ENCODE data around the gene DCP1A.
A peak's percentile ranks its signal among the peaks of the same experiment; 100 is the strongest.
"Not testable (repeated sequence)": the region's sequence is repeated elsewhere in the genome, so short reads cannot be mapped to it uniquely, and the experiment has no call there.

Gene DCP1A

GRCh38 chr3:53347261-53348064 is at the start of gene DCP1A:
DCP1A (minus strand) TSS chr3:53347543; CDS start chr3:53347517, 26 bp downstream.
- DNase-seq = peak; percentile 93

DNA sequence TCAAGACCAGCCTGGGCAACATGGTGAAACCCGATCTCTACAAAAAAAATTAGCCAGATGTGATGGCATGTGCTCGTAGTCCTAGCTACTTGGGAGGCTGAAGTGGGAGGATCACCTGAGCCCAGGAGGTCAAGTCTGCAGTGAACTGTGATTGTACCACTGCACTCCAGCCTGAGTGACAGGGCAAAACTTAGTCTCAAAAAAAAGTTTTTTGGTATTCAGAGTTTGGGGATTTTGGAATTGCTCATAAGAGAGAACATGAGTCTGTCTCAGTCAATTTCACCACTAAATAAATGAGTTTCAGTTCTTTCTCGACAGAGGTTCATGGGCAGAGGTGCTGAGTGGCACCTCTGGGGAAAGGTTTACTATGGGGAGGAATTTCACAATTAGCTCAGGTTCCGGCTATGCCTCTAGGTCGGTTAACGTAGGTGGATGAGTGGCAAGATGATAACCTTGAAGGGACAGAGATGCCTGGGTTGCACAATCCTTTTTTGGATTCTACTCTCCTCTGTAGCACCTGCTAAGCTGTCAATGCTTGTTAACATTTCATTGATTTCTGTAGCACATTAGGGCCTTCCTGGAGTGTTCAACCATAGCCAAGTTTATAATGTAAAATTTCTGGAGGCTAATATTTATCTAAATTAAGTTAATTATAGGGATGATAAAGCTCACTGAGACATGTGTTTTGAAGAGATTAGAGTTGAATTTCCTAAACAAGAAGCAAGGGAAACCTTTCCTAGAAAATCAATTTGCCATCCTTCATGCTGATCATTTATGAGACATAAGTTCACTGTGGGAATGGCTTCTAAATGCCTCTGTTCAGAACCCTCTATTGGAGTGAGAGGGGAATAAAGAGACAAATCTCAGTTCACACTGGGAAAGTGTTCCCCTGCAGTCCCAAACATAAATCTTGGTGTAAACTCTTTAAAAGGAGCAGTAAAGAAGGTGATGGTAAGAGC is 37.4 kb upstream of the DCP1A start:
- no peak for DNase-seq

- no peak for DNase-seq
Observed at GRCh38 chr3:53382106-53382505, 34.8 kb upstream of the DCP1A start.

DNA sequence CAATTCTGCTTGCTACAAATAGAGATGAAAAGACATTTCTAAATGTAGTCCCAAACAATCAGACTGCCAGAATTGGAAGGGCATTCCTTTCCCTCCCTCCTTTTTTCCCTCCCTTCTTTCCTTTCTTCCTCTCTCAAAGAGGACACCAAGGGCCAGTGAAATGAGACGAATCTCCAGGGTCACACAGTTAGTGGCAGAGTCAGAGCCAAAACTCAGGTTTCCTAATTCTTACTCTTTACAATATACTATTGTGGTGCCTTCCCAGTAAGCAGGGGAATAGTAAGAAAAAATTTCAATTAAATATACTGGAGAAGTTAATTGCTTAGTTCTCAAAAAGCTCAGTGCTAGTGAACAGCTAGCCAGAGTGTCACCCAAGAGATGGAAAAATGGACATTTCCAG is 33.0 kb upstream of the DCP1A start:
- no peak for DNase-seq

GRCh38 chr3:53379898-53380297 is 32.6 kb upstream of the DCP1A start:
- no peak for DNase-seq

DNA sequence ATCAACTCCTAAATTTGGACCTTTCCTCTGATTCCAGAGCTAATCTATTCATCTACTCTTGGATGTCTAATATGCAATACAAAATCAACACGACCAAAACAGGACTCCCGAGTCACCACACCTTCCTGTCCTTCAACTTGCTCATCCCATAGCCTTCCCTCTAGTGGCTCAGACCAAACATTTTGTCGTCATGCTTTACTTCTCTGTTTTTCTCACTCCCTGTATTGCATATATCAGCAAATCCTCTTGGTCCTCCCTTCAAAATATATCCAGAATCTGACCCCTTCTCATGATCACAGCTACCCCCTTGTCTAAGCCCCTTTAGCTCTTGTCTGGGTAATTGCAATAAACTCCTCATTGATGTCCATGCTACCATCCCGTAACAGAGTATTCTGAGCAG is 30.5 kb upstream of the DCP1A start:
- DNase-seq = no peak

DNA sequence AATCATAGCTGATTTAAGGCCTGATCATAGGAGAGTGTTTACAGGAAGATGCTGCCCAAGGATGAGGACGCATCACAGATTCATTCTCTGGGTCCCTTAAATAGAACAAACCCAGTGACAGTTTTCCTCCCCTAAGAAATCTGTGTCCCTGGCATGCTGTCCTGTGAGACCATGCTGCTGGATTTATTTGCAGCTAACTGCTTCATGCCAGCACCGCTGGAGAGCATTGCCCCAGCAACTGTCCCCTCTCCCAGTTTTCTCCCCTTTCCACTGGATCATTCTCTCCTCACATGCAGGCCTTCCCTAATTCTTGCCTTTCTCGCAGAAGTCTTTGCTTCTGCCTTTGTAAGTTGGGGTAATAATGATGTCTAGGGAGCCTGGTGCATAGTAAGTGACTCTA is 29.3 kb upstream of the DCP1A start:
- no peak for DNase-seq

DNA sequence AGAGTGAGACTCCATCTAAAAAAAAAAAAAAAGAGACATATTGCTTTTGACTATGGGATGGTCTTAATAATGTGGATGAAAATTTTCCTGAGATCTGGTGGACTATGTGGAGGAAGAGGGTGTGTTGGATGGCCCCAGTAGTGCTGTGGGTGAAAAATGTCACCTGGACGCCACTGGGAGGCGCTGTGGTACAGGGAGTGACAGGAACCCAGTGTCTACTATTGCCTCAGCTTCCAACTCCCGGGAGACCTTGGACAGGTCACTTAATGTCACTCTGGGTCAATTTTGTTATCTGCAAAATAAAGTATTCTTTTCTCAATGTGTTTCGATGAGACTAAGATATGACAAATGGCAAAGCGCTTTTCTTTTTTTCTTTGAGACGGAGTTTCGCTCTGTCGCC is 27.7 kb upstream of the DCP1A start:
- DNase-seq = peak; percentile 56

GRCh38 chr3:53370719-53371118 is 23.4 kb upstream of the DCP1A start:
- DNase-seq = not testable (repeated sequence)

DNA sequence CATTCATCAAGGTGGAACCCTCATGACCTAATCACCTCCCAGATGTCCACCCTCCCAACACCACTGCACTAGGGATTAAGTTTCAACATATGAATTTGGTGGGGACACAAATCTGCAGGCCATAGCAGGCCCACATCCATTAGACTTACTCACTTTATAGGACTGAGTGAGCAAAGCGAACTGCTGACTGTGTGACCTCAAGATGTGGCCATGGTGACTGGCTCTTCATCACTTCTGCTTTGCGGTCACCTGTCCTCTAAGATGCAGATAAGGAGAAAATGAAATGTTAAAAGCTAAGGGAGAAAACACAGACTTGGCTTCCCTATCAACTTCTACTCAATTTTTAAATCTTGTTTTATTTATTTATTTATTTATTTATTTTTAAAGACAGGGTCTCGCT is 14.5 kb upstream of the DCP1A start:
- no peak for DNase-seq

GRCh38 chr3:53357458-53357857 is 10.1 kb upstream of the DCP1A start:
- DNase-seq = no peak

GRCh38 chr3:53354945-53355498 is 7.7 kb upstream of the DCP1A start:
- no peak for DNase-seq

DNA sequence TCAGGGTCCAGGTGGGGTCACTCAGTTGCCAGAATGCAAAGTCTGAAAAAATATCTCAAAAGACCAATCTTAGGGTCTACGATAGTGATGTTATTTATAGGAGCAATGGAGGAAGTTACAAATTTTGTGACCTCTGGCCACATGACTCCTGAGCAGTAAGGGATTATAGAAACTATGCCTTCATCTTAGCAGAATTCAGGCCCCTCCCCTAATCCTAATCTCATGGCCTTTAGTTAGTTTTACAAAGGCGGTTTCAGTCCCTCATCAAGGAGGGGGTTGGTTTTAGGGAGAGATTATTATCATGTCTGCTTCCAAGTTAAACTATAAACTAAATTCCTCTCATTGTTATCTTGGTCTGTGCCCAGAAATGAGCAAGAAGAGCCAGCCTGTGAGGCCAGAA is 5.9 kb upstream of the DCP1A start:
- no peak for DNase-seq

DNA sequence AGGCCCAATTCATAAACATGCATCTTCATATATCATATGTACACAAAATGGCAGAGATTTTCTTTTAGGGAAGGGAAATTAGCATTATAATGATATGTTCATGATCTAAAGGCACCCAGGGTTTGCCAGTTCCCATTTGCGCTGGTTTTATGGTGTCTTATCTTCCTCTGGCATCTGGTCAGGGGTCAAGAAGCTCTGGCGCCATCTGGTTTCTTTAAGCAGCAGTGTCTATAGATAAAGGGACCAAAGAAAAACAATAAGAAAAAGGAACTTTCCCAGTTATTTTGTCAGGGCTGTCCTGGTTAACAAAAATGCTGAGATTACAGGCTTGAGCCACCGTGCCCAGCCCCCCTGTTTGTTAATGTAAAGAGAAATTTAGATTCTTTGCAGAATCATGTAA is 3.3 kb upstream of the DCP1A start:
- DNase-seq = no peak

DNA sequence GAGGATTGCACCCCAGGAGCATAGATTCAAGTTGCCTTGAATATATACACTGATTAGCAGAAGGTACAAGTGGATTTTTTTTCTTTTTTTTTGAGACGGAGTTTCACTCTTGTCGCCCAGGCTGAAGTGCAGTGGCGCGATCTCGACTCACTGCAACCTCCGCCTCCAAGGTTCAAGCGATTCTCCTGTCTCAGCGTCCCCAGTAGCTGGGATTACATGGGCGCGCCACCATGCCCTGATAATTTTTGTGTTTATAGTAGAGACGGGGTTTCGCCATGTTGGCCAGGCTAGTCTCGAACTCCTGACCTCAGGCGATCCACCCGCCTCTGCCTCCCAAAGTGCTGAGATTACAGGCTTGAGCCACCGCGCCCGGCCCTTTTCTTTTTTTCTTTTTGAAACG is 775 bp upstream of the DCP1A start:
- not testable (repeated sequence) for DNase-seq

GRCh38 chr3:53346922-53347260 is 452 bp downstream of the DCP1A start:
- peak; percentile 24 for DNase-seq

DNA sequence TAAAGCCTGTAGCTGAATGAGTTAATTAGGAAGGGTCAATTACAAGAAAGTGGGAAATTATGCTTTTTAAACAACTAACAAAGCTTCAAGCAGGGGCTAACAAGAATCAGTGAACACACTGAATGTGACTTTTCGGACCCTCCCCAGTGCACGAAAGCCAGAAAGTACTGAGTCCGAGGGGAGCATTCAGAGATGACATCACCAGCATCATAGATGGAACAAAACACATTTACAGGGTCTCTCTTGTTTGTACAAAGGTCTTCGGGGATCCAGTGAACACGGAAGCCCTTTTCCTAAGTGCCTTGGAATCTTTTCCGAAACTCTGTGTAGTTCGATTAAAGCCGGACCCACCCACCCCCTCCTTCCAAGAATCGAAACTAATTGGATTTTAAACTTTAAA is 829 bp downstream of the DCP1A start:
- DNase-seq = no peak

- no peak for DNase-seq
Observed at GRCh38 chr3:53342353-53342752, 5.0 kb downstream of the DCP1A start.

GRCh38 chr3:53337167-53337940 is 10.0 kb downstream of the DCP1A start:
- no peak for DNase-seq

DNA sequence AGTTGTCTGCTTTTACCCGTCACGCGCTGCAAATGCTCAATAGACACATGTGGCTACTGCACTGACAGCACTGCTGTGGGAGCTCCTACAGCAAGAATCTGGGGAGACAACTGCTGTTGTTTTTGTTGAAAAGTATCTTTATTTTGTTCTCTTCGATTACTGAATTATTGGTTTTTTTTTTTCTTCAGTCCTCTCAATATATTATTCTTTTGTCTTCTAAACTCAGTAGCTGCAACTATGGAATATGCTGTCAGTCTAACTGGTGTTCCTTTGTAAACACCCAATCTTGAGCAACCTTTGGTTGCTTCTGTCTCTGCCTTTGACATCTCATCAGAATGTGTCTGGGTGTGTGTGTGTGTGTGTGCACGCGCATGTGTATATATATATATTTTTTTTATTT is 12.6 kb downstream of the DCP1A start:
- no peak for DNase-seq

- no peak for DNase-seq
Observed at GRCh38 chr3:53331871-53332270, 15.5 kb downstream of the DCP1A start.

GRCh38 chr3:53329897-53330296 is 17.4 kb downstream of the DCP1A start:
- no peak for DNase-seq

GRCh38 chr3:53328746-53329145 is 18.6 kb downstream of the DCP1A start:
- DNase-seq = no peak
